ENCODE measurements around the gene KCNK16.

KCNK16 gene

DNA sequence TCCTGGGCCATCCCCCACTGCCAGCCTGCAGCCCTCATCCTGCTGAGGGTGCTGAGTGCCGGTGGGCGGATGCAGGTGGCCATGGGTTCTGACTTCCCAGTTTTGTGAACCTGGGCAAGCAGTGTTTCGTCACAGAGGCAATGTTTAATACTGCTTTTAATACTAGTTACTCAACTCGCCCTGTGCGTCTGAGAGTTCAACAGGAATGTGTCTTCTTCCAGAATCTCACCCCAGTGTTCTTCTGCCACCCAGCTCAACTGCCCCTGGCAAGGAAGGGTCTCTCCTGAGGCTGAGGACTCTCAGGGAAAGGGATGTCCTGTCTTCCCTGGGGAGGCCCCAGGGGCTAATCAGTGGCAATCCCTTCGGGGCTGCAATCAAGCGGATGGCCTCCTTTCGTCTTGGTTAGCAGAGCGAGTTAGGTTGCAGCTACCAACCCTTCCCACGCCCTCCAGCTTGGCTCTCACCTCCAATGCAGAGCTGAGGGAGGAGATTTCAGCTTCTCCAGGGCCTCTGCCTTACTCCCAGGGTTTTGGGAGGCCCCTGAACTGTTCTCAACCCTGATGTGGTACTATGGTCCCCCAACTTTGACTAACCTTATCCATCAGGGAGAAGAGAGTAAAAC, 2.0 kb downstream of the KCNK16 start:
- no peak overlapping the region for H3K4me3 ChIP-seq
- no peak overlapping the region for H3K9ac ChIP-seq (ENCODE audit: insufficient read length)
- no peak overlapping the region for H3K27ac ChIP-seq
- H3K9me3 ChIP-seq (ENCODE audit: low read depth, low read length), result no peaks in the 10 kb centered on the region
- no peak for TF ChIP-seq EZH2 (IDR thresholded peaks at IDR 0.05)
- no peak for TF ChIP-seq FOXP2 (optimal IDR thresholded peaks at IDR 0.05; ENCODE audit: control extremely low read depth, extremely low read length, insufficient read depth)
- no peaks in the 10 kb centered on the region for H3K36me3 ChIP-seq (ENCODE audit: insufficient read depth, low read length)
- no peak for DNase-seq (ENCODE audit: low read depth, low spot score)

DNA sequence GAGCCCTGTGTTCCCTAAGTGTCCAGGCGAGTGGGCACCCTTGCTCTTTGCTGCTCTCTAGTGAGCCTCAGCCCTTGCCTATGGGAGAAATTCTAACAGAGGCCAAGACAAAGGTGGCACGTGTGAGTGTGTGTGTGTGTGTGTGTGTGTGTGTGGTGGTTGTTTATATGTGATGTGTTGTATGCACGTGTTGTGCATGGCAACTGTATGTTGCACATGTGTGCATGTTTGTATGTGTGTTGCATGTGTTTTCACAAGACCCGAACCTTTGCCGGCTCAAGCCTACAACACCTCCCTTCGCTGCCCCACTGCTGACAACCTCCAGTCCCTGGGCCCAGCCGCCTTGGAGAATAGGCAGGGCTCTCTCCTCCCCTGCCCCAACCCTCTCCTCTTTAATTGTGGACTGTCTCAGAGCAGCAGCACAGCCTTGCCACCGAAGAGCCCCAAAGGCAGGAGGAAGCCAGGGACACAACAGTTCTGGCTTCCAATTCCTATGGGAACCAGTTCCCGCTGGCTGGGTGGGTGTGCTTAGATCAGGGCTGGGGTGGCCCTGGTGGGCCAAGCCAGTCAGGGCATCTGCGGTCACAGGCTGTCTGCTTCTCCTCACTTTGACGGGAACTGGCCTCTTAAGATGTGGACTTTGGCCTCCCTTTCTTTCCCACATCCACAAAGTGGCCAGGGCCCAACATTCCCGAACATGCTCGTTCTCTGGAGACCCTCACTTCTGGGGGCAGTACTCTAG, 2.7 kb downstream of the KCNK16 start:
- no peak for TF ChIP-seq FOXP2 (optimal IDR thresholded peaks at IDR 0.05; ENCODE audit: control extremely low read depth, extremely low read length, insufficient read depth)
- no peak for TF ChIP-seq POLR2AphosphoS5 (IDR thresholded peaks at IDR 0.05; ENCODE audit: borderline replicate concordance, low read depth, low read length)
- no peak for TF ChIP-seq EZH2 (IDR thresholded peaks at IDR 0.05)
- no peak overlapping the region for H3K4me3 ChIP-seq
- H3K27ac ChIP-seq, result no peak overlapping the region
- H3K9me3 ChIP-seq (ENCODE audit: low read depth, low read length), result no peaks in the 10 kb centered on the region
- no peak for DNase-seq (ENCODE audit: low read depth, low spot score)
- H3K36me3 ChIP-seq (ENCODE audit: insufficient read depth, low read length), result no peaks in the 10 kb centered on the region
- no peak overlapping the region for H3K9ac ChIP-seq (ENCODE audit: insufficient read length)

DNA sequence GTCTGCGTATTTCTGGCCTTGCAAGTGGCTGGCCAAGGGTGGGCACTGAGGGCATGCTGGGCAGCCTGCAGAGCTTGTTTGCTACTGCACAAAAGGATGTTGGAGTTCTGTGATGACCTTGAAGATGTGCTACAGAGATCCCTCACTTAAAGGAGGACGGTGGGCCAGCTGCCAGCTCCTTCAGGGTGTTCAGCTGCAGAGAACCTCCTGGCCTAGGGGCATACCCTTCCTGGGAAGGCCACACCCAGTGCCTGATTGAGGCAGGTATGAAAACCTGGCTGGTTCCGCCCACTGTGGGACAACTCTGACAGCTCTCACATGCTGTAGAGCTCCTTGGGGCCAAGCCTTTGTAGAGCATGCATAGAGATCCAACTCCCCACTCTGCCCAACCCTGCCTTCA, 5.2 kb downstream of the KCNK16 start:
- no peak for DNase-seq (ENCODE audit: low read depth, low spot score)
- Histone ChIP-seq H3K4me3 (no peak overlapping the region), H3K27ac (no peak overlapping the region), H3K36me3 (ENCODE audit: insufficient read depth, low read length) (no peaks in the 10 kb centered on the region), H3K9me3 (ENCODE audit: low read depth, low read length) (no peaks in the 10 kb centered on the region), H3K9ac (ENCODE audit: insufficient read length) (no peak overlapping the region)
- no peak for TF ChIP-seq EZH2 (IDR thresholded peaks at IDR 0.05)
- TF ChIP-seq POLR2AphosphoS5 (IDR thresholded peaks at IDR 0.05; ENCODE audit: borderline replicate concordance, low read depth, low read length), result no peak
- no peak for TF ChIP-seq FOXP2 (optimal IDR thresholded peaks at IDR 0.05; ENCODE audit: control extremely low read depth, extremely low read length, insufficient read depth)

DNA sequence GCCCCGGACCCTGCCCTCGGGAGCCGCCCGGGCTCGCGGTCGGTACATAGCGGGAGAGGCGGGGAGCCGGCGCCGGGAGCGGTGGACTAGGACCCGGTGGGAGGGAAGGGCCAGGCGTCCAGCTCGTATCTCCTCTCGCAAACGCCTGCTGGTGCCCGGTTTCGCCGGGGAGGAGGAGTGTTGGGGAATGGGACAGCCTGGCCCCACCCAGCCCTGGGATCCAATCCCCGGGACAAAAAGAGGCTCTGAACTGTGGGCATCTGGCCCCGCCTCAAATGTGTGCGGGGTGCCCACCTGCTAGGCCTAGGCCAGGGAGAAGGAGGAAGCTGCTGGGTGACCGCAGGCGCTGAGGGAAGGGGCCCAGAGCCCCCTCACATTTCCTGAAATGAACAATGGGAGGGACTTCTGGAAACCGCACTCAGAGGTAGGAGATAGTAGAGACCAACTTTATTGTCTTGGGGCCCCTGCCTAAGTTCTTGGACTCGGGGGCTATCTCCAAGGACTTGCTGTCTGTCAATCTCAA, 8.2 kb downstream of the KCNK16 start, which contains the start of gene KCNK17:
Gene KCNK17, minus strand, starts transcription at position 147 of the 523 bp plus-strand sequence. Its CDS starts 99 bp downstream, at position 48.
- no peak within 1 kb of the TSS for H3K9ac ChIP-seq (ENCODE audit: insufficient read length)
- H3K27ac ChIP-seq, result no peak within 1 kb of the TSS
- no peaks in the 10 kb centered on the region for H3K36me3 ChIP-seq (ENCODE audit: insufficient read depth, low read length)
- no peaks in the 10 kb centered on the region for H3K9me3 ChIP-seq (ENCODE audit: low read depth, low read length)
- H3K4me3 ChIP-seq, result no peak within 1 kb of the TSS
- no peak for TF ChIP-seq FOXP2 (optimal IDR thresholded peaks at IDR 0.05; ENCODE audit: control extremely low read depth, extremely low read length, insufficient read depth)
- TF ChIP-seq POLR2AphosphoS5 (IDR thresholded peaks at IDR 0.05; ENCODE audit: borderline replicate concordance, low read depth, low read length), result no peak
- TF ChIP-seq EZH2 (IDR thresholded peaks at IDR 0.05), result no peak
- no peak for DNase-seq (ENCODE audit: low read depth, low spot score)

DNA sequence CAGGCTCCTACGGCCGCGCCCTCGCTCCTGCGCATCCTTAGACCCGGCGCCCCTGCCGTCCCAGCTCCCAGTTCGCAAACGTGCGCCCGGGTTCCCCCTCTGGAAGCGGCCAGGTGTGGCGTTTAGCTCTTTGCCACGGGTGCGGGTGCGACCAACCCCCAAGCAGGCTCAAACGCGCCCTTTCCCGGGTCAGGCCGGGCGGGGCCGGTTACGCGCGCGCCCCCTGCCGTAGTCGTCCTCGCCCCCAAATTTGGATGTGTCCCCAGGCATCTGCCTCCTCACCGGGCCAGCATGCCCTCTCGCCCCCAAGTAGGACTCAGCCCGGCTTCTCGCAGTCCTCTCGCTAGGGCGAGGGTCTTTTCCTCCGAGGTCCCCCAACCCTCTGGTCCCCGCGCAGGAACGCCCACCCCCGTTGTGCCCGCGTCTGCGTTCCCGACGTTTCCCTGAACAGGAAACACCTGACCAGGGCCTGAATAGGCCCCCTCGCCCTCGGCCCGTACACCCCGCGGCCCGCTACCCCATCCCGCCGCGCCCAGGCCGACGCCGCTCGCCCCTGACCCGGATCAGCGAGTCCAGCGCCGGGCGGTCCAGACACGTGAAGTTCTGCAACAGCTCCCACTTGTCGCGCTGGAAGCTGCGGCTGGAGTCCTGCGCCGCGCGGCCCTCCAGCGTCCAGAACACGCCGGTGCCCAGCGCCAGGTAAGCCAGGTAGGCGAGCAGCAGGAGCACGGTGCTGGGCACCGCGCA, 8.8 kb downstream of the KCNK16 start:
- no peak for TF ChIP-seq EZH2 (IDR thresholded peaks at IDR 0.05)
- no peak for TF ChIP-seq POLR2AphosphoS5 (IDR thresholded peaks at IDR 0.05; ENCODE audit: borderline replicate concordance, low read depth, low read length)
- no peak for TF ChIP-seq FOXP2 (optimal IDR thresholded peaks at IDR 0.05; ENCODE audit: control extremely low read depth, extremely low read length, insufficient read depth)
- Histone ChIP-seq H3K9ac (ENCODE audit: insufficient read length) (no peak overlapping the region), H3K36me3 (ENCODE audit: insufficient read depth, low read length) (no peaks in the 10 kb centered on the region), H3K27ac (no peak overlapping the region), H3K9me3 (ENCODE audit: low read depth, low read length) (no peaks in the 10 kb centered on the region), H3K4me3 (no peak overlapping the region)
- DNase-seq (ENCODE audit: low read depth, low spot score), result no peak

DNA sequence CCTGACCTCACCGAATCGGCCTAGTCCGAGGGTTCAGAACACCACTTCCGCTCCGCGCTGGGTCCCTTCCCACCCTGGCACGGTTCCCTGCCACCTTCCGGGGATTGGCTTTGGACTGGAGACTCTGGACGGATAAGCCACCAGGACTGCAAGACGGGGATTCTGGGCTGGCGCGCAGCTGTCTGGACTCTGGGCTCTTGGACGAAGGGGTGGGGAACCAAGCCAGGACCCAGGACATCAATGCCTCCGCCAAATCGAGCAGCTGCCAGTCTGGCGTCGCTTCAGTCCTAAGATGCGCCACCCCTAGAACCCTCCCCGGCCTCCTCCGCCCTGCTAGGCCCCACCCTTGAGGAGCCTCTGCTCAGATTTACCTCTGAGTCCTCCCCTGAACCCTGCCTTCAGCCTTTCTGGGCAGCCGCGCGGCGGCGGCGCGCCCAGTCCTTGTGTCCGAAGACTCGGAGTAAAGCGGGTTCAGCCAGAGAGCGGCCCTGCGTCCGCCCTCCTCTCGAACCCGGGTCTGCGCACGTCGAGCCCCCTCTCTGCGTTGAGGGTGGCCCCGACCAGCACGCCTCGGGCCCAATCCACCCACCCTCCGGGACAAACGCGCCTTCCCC, 9.5 kb downstream of the KCNK16 start:
- no peak for DNase-seq (ENCODE audit: low read depth, low spot score)
- Histone ChIP-seq H3K36me3 (ENCODE audit: insufficient read depth, low read length) (no peaks in the 10 kb centered on the region), H3K9me3 (ENCODE audit: low read depth, low read length) (no peaks in the 10 kb centered on the region), H3K27ac (no peak overlapping the region), H3K9ac (ENCODE audit: insufficient read length) (no peak overlapping the region), H3K4me3 (no peak overlapping the region)
- no peak for TF ChIP-seq FOXP2 (optimal IDR thresholded peaks at IDR 0.05; ENCODE audit: control extremely low read depth, extremely low read length, insufficient read depth)
- TF ChIP-seq POLR2AphosphoS5 (IDR thresholded peaks at IDR 0.05; ENCODE audit: borderline replicate concordance, low read depth, low read length), result no peak
- TF ChIP-seq EZH2 (IDR thresholded peaks at IDR 0.05), result no peak

DNA sequence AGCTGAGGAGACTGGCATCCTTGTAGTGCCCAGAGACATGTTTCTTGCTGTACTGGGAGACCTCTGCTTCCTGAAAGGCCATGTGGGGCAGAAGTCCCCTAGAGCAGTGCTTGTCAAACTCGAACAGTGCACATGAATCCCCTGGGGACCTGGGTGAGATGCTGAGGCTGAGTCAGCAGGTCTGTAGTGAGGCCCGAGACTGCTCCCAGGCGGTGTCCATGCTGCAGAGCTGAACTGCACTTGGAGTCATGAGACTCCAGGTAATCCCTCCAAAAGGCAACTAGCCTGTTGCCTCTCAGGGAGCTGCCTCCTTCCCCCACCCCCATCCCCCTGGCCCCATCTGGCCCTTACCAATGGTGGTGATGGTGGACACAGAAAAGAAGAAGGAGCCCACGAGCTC, 12.0 kb downstream of the KCNK16 start:
- no peaks in the 10 kb centered on the region for H3K36me3 ChIP-seq (ENCODE audit: insufficient read depth, low read length)
- H3K27ac ChIP-seq, result no peak overlapping the region
- no peaks in the 10 kb centered on the region for H3K9me3 ChIP-seq (ENCODE audit: low read depth, low read length)
- H3K9ac ChIP-seq (ENCODE audit: insufficient read length), result no peak overlapping the region
- no peak for DNase-seq (ENCODE audit: low read depth, low spot score)
- no peak overlapping the region for H3K4me3 ChIP-seq
- TF ChIP-seq EZH2 (IDR thresholded peaks at IDR 0.05), result no peak
- no peak for TF ChIP-seq FOXP2 (optimal IDR thresholded peaks at IDR 0.05; ENCODE audit: control extremely low read depth, extremely low read length, insufficient read depth)
- TF ChIP-seq POLR2AphosphoS5 (IDR thresholded peaks at IDR 0.05; ENCODE audit: borderline replicate concordance, low read depth, low read length), result no peak
